Mesangial cell (primary cell): ENCODE results near the gene VAX1. TPM values are rescaled to one million over a fixed set of nuclear protein-coding genes. Genes with fewer than 3 reads are reported as not detected.

ENCODE experiments used
- total RNA-seq: library from RNA; depleted of rRNA; stranded (reverse); fragments of >200 nt; gene quantifications from 2 replicates; pipeline ENCODE4 v1.2.3, GENCODE V29; 2015

VAX1 gene
- not detected in 2 replicates for total RNA-seq

DNA sequence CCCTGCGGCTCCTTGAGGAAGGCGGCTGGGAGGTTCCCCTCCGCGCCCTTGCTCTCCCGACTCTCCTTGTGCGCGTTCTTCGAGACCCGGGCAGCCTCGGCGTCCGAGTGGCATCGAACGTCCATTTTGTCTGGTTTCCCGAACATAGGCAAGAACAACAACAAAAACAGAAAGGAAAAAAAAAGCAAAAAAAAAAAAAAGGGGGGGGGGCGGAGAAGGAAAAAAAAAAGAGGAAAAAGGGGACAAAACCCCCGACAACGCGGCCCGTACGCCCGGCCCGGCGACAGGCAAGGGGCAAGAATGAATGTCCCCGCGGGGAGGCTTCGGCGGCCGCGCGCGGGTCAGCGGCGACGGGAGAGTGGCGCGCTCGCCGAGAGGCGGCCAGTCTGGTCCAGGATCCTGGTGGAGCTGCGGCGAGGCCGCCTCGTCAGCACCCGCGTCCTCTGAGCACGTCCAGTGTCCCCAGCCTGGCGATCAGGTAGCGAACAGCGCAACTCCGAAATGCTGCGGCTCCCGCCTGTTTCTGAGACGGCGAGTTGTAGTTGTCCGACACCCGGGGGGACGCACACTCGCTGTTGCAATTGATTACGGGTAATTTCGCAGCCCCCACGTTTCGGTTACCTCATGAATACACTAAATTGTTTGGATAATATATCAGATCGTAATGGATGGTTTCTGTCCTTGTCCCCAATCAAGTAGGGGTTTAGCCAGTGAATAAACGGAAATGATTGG is at the start of gene VAX1:
VAX1 (minus strand) TSS at position 360 of the 732 bp plus-strand sequence; CDS start at position 146, 214 bp downstream.

Other genes with a start within 250 kb of the VAX1 start
- 6.2 and 8.7 TPM in 2 replicates for gene SHTN1, start 133.1 kb downstream of the VAX1 start, total RNA-seq
- not detected in 2 replicates for gene KCNK18, start 59.2 kb upstream of the VAX1 start, total RNA-seq
- gene SLC18A2, start 102.8 kb upstream of the VAX1 start, total RNA-seq, result under 0.01 and 1.1 TPM in 2 replicates
- 19.9 and 21.8 TPM in 2 replicates for gene PDZD8, start 237.2 kb upstream of the VAX1 start, total RNA-seq